GM18526 (cell line): ENCODE data around the gene UGT2B7.

Experiments used
- POLR2A ChIP-seq: IDR thresholded peaks from 3 replicates; pipeline ENCODE4 v1.6.1; 2011; ENCODE audit not compliant: insufficient read length; ENCODE audit errors: extremely low read depth

The UGT2B7 gene

DNA sequence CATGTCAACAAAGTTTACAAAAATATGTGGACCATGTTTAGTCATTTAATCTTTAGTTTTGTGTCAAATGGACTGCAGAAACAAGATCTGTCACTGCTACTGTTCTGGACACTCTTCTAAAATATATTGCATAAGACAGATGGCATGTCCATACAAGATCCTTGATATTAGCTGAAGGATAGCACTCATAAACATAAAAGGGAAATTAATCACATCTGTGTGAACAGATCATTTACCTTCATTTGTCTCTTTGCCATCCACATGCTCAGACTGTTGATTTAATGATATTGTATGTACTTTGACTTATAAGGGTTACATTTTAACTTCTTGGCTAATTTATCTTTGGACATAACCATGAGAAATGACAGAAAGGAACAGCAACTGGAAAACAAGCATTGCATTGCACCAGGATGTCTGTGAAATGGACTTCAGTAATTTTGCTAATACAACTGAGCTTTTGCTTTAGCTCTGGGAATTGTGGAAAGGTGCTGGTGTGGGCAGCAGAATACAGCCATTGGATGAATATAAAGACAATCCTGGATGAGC lies at the start of gene UGT2B7:
UGT2B7 (plus strand) TSS at position 364 of the 546 bp plus-strand sequence; CDS start at position 411, 47 bp downstream.
- no peak for TF ChIP-seq POLR2A

DNA sequence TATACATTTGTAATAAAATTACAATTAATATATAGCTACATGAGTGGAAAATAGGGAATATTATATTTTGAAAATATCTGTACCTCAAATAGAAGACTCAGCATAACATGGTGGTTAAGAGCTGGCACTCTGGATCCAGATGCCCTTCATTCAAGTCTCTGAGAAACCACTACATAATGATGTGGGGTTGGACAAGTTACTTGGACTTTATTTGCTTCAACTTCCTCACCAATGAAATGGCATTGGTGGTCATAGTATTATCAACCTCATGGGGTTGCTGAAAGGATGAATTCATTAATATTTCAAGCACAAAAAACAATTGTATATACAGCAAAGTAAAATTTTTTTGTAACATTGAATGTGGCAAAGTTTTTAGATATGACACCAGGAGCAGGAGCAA lies 46.4 kb upstream of the UGT2B7 start:
- no peak for TF ChIP-seq POLR2A

DNA sequence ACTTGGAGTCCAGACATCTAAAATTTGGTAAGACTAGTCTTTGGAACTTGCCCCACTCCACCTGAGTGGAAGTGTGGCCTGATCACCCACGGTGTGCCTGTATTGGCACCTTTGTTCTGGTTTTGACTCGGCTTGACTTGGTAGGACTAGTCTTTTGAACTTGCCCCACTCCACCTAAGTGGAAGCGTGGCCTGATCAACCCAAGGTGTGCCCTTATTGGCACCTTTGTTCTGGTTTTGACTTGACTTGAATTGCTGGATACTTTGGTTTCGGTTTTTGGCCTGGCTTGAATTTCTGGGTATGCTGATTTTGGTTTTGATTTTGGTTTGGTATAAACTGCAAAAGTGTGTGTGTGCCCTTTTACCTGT lies 44.7 kb upstream of the UGT2B7 start:
- no peak for TF ChIP-seq POLR2A

DNA sequence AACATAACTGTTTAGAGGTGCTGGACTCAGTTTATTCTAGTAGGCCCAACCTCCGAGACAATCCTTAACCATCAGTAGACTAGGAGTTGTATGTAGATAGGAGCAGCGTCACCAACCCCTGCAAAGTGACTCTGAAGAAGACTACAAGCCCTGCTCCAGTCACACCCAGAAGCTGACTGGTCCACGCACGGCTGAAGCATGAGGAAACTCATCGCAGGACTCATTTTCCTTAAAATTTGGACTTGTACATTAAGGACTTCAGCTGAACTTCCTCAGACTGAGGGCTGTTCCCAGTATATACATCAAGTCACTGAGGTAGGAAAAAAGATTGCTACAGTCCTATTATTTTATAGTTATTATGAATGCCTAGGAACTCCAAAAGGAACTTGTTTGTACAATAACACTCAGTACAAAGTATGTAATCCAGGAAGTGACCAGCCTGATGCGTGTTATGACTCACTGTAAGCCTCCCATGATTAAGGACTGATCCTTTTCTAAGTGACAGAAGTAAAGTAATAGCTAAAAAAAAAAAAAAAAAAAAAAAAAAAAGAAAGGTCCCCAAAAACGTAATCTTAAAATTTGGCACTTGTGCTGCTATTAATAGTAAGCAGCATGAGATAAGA lies 41.6 kb upstream of the UGT2B7 start:
- TF ChIP-seq POLR2A: no peak

DNA sequence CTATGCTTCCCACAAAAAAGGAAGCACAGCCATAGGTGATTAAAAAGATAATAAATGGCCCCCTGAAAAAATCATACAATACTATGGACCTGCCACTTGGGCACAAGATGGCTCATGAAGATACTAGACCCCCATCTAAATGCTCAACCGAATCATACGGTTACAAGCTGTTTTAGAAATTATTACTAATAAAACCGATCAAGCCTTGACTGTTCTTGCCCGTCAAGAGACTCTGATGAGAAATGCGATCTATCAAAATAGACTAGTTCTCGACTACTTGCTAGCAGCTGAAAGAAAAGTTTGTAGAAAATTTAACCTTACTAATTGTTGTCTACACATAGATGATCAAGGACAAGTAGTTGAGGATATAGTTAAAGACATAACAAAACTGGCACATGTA lies 40.1 kb upstream of the UGT2B7 start:
- TF ChIP-seq POLR2A: no peak

DNA sequence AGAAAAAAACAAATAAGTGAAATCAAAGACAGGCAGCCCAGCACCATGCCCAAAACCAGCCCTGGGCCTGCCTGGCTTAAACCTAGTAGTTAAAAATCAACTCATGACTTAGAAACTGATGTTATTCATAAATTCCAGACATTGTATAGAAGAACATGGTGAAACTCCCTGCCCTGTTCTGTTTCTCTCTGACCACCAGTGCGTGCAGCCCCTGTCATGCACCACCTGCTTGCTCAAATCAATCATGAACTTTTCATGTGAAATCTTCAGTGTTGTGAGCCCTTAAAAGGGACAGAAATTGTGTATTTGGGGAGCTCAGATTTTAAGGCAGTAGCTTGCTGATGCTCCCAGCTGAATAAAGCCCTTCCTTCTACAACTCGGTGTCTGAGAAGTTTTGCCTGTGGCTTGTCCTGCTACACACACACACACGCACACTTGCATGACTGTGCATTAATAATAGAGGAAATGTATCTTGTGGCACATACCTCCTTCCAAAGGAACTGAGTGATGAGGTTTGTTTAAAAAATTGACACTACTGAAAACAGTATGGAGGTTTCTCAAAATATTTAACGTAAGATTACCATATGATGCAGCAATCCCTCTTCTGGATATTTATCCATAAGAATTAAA lies 39.2 kb upstream of the UGT2B7 start:
- no peak for TF ChIP-seq POLR2A

DNA sequence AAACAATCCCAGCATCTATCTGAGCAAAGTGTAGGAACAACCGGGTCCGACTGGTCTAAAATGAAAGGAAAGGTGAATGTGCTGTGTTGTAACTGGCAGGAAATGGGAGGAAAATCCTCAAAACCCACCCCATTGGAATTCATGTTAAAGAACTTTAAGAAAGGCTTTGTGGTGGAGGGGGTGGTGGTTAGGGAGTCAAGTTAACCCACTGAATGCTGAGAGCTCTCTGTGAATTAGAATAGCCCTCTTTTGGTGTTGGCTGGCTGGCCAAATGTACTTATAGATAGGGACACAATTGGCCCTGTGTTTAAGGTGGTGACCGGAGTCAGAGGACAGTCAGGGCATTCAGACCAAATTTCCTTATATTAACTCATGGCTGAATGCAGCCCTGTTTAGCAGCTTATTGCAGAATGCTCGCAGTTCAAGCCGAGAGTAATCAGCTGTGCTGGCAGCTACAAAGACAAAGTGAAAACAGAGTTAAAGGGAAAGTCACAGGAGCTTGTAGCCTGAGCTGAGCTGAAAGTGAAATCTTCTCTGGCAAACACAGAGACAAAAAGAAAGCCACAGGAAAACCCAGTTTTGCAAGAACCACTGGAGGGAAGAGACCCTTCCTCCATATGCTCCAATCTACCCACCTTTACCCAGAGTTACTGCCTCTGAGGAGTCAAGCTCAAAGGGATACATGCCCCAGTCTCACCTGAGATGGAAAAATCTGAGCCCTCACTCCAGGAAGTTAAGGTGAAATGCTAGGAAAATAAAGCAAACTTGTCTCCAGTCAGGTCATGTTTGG lies 38.5 kb upstream of the UGT2B7 start:
- TF ChIP-seq POLR2A: no peak

DNA sequence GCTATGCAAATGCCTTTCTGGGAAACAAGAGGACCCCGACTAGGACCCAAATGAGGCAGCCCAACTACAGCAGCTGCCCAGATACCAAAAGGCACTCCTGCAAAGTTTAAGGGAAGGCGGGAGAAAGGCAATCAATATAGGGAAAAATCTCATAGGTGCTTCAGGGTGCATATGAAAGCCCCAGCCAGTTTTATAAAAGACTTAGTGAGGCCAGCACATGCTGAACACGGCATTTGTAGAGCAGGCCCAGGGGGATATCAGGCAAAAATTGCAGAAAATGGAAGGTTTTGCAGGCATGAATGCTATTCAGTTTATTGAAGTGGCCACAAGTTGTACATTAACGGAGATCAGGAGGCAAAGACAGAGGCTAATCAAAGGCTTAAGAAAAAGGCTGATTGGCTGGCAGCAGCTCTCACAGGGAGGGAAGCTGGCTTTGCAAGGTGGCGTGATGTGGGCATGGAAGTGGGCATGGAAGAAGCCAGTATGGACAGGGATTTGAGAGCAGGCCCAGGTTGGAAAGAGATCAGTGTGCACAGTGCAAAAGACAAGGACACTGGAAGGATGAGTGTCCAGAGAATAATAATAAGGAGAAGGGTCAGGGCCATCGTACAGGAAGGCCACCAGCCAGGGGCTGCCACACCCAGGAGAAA lies 37.7 kb upstream of the UGT2B7 start:
- no peak for TF ChIP-seq POLR2A

DNA sequence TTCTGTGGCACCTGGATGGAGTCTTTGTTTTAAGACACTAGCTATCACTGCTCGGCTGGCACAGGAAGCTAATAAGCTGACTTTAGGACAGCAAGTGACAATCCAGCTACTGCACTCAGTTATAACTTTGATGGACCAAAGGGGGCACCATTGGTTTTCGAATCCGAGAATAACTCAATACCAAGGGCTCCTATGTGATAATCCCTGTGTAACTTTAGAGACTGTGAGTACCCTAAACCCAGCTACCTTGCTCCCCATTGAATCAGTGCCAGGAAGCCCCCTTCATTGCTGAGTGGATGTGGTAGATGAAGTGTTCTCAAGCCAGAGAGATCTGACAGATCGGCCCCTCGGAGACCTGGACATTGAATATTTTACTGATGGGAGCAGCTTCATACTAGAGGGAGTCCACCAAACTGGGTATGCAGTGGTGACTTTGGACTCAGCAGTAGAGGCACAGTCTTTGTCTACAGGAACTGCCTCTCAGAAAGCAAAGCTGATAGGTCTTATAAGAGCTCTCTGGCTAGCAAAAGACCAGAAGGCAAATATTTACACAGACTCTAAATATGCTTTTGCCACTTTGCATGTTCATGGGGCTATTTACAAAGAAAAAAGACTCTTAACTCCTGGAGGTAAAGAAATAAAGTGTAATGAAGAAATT lies 35.5 kb upstream of the UGT2B7 start:
- TF ChIP-seq POLR2A: no peak

DNA sequence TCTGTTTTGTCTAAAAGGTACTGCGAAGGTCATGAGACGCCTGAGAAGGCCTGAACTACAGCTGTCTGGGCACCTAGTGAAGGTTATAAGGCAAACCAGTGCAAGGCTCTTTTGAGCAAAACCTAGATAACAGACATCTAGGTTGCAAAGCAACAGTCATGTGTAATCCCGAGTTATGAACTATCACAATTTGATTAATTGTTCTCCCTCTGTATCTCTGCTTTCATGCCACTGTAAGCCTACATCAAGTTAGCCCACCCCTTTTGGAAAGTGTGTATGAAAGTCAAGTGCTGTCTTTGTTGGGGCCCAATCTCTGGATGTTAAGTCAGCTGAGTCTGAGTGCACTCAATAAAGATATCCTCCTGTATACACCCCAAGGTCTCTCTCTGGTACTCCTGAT lies 31.9 kb upstream of the UGT2B7 start:
- no peak for TF ChIP-seq POLR2A

DNA sequence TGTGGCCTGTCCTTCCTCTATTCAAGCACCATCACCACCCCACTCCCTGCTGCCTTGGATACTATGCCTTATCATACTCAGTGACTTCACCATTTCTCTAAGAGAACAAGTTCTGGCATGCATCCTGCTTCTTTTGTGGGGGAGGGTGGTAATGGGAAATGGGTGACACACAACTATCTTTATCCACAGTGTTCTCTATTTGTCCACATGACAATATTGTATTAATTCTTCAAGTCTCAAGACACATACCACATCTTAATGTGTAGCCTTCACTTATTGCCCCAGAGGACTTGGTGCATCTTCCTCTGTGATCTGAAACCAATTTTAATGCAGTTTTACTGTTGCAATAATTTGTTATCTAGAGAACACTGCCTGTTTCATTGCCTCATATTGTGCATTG lies 29.3 kb upstream of the UGT2B7 start:
- TF ChIP-seq POLR2A: no peak

DNA sequence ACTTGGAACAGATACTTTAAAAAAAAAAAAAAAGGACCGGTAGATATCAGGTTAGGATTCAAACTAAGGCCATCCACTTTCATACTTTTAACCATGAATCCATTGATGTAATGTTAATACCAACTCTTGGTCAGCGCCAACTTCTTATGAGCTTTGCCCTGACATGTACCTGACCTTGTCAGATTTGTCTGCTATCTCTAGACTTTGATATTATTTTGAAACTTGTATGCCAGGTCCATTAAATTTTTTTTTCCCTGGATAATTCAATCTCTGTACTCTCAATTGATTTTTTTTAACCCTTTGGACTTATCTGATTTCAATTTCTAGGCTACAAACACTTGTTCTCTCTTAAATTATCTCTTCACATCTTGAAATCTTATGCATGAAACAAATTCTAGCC lies 27.2 kb upstream of the UGT2B7 start:
- TF ChIP-seq POLR2A: no peak

DNA sequence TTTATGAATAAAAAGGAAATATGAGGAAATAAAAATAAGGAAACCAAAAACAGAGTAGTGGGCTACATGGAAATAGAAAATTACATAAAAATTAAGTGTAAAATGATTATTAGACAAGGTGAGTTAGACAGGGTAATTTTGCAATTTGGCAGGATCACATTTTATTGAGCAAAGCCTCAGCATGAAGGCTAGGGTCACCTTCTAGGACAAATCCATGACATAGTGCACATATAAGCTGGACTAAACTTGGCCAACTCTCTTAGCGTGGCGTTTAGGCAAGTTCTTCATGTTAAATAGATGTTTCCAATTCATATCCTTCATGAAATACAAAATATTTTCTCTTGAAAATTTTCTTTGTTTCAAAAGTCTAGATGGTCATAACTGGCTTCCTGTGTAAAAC lies 25.7 kb upstream of the UGT2B7 start:
- TF ChIP-seq POLR2A: no peak

DNA sequence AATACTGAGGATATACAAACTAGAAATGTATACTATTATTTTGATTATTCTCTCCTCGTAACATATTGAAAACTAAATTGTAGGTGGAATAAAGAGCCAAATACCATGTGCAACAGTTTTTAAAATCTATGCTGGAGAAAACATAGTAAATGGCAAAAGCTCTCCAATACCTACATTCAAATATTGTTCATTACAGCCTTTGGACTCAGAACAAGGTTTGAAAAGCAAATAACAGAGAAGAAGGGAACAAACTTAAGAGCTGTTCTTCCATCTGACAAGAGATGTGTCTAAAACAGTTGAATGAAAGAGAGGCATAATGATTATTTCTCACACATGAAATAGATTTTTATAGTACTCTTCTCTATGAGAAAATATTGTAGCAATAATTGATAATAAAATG lies 25.0 kb upstream of the UGT2B7 start:
- no peak for TF ChIP-seq POLR2A

DNA sequence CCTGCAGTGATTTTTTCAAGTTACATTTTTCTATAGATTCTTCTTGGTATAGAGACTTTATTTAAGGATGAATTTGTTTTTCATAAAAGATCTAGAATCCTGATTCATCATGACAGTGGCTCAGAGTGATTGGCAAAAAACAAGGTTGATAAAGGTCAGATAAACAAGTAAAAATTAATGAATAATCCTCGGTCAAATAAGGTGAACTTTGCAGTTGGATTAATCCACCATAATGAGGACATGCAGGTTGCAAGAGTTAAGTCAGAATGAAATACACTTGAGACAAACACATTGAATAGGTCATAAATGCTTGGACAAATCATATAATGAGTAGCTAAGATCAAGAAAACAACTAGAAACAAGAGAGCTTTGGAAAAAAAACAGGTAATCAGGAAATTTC lies 22.9 kb upstream of the UGT2B7 start:
- no peak for TF ChIP-seq POLR2A
